Activated CD4-positive, alpha-beta T cell treated with anti-CD3 and anti-CD28 coated beads, Interleukin-2, amount 10 ng/mL, durations not matched to agents 24 days and 14 days (primary cell): ENCODE data around the gene MACC1. TPM values are rescaled to one million over a fixed set of nuclear protein-coding genes. Genes with fewer than 3 reads are reported as not detected.

Experiments used
- DNase-seq: peaks from one replicate; pipeline ENCODE4 v3.0.0; 2022
- H3K27ac Mint-ChIP-seq: one replicate; pipeline ENCODE4 v1.8.0; 2022; ENCODE audit warnings: mild to moderate bottlenecking, mixed read lengths
- H3K27me3 Mint-ChIP-seq: one replicate; pipeline ENCODE4 v1.8.0; 2022; ENCODE audit warnings: mixed read lengths
- H3K36me3 Mint-ChIP-seq: one replicate; pipeline ENCODE4 v1.8.0; 2022; ENCODE audit warnings: low read depth, mild to moderate bottlenecking, mixed read lengths
- H3K4me1 Mint-ChIP-seq: one replicate; pipeline ENCODE4 v1.8.0; 2021; ENCODE audit warnings: mixed read lengths
- H3K4me3 Mint-ChIP-seq: one replicate; pipeline ENCODE4 v1.8.0; 2022; ENCODE audit warnings: mild to moderate bottlenecking, moderate library complexity, mixed read lengths
- H3K9me3 Mint-ChIP-seq: one replicate; pipeline ENCODE4 v1.8.0; 2021; ENCODE audit warnings: mixed read lengths
- intact Hi-C: fragments of 100-400 bp; cut with micrococcal nuclease; formaldehyde crosslinking; loops from one replicate; pipeline ENCODE4 v1.15.1; 2023
- total RNA-seq: library from RNA; stranded (reverse); gene quantifications from 2 replicates; pipeline ENCODE4 v1.2.3, GENCODE V29; 2022

The MACC1 gene
- total RNA-seq, 1 donor from 2014 or later = not detected

DNA sequence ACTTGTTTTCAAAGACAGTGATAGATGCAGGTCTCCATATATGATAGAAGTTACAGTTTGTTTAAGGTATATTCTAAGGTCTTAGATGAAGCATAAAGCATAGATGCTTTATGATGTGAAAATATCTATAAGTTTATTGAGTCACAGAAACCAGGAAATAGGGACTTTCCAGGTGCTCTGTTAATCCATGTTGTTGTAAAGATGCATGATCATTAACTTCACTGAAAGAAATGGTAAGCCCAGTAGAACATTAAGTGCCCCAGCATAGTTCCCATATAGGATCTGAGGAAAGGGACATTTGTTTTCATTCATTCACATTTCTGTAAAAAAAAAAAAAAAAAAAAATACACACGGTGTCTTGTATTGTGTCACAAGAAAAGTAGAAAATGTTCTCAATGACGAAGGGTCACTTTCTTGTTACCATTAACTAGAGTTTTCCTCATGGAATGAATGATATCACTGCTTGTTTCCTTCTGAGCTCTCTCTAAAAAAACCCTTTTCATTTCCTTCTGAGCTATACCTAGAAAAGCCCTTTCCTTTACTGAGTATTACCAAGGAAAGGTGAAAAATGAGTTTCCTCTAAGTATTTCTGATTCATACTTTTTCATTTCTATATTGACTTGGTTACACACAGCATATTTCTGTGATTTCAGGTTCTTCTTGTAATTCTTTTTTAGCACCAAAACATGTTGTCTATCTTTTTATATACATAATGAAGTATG lies 105.2 kb downstream of the MACC1 start:
- no peaks in the 10 kb centered on the region for H3K9me3 Mint-ChIP-seq
- H3K27ac Mint-ChIP-seq = peak overlapping the region; percentile 26
- H3K27me3 Mint-ChIP-seq = peaks cover 2% of the 10 kb centered on the region
- H3K4me3 Mint-ChIP-seq = no peak overlapping the region
- H3K4me1 Mint-ChIP-seq = peaks cover 15% of the 10 kb centered on the region
- intact Hi-C loops = no loop called here
- no peaks in the 10 kb centered on the region for H3K36me3 Mint-ChIP-seq
- DNase-seq = no peak

- Mint-ChIP-seq H3K27ac (no peak overlapping the region), H3K4me3 (no peak overlapping the region), H3K9me3 (no peaks in the 10 kb centered on the region), H3K36me3 (no peaks in the 10 kb centered on the region), H3K4me1 (peaks cover 7% of the 10 kb centered on the region), H3K27me3 (peaks cover 2% of the 10 kb centered on the region)
- intact Hi-C loops = no loop called here
- no peak for DNase-seq
These were observed 109.6 kb downstream of the MACC1 start for GRCh38 chr7:20107582-20107981.

- Mint-ChIP-seq H3K36me3 (no peaks in the 10 kb centered on the region), H3K4me1 (no peaks in the 10 kb centered on the region)
These were observed 112.5 kb downstream of the MACC1 start for GRCh38 chr7:20104696-20105095.

DNA sequence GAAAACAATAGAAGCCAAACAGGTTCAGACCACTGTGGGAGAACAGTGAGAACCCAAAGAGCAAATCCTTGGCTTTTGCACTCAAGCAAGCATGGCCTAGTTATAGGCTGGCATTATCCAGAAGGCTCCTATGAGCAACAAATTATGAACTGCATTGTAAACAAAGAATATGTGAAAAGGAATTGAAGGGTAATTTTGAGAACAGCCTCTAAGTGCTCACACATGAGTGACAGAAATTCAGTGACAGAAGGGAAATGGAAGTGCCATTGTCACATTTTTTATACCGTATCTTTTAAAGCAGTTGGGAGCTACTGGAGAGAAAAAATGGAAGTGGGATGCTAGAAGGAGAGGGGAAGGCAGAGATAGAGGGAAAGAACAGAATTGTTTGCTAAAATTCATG lies 114.2 kb downstream of the MACC1 start:
- no peaks in the 10 kb centered on the region for H3K27me3 Mint-ChIP-seq
- H3K4me1 Mint-ChIP-seq = no peaks in the 10 kb centered on the region
- no peak for DNase-seq
- no peaks in the 10 kb centered on the region for H3K9me3 Mint-ChIP-seq
- no peak overlapping the region for H3K4me3 Mint-ChIP-seq
- intact Hi-C loops = no loop called here
- H3K27ac Mint-ChIP-seq = no peak overlapping the region
- no peaks in the 10 kb centered on the region for H3K36me3 Mint-ChIP-seq

More at GRCh38 chr7:20104696-20105095, 112.5 kb downstream of the MACC1 start:
- H3K27me3 Mint-ChIP-seq = no peaks in the 10 kb centered on the region
- intact Hi-C loops = no loop called here
- H3K27ac Mint-ChIP-seq = no peak overlapping the region
- H3K9me3 Mint-ChIP-seq = no peaks in the 10 kb centered on the region
- no peak for DNase-seq
- H3K4me3 Mint-ChIP-seq = no peak overlapping the region

DNA sequence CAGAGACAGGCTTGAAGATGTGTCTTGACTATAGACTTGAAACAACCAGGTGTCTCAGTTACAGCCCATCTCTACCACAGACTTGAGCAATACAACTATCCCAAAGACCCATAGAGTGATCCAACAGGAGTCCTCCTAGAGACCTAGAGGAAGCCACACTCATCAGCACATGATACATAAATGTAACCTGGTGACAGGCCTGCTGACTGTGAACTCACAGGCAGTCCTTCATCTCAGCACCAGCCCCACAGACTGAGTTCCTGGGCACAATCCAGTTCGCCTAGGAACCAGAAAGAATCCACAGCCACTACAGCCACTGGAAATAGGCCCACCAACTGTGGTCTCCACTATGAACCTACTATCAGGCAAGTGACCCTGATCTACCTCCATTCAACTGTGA lies 121.3 kb downstream of the MACC1 start:
- Mint-ChIP-seq H3K27ac (no peak overlapping the region), H3K4me3 (no peak overlapping the region), H3K36me3 (no peaks in the 10 kb centered on the region), H3K4me1 (no peaks in the 10 kb centered on the region), H3K27me3 (no peaks in the 10 kb centered on the region), H3K9me3 (peaks cover 8% of the 10 kb centered on the region)
- intact Hi-C loops = no loop called here
- DNase-seq = no peak

- Mint-ChIP-seq H3K4me3 (no peak overlapping the region), H3K9me3 (peaks cover 11% of the 10 kb centered on the region), H3K4me1 (no peaks in the 10 kb centered on the region), H3K36me3 (no peaks in the 10 kb centered on the region), H3K27me3 (no peaks in the 10 kb centered on the region), H3K27ac (no peak overlapping the region)
- intact Hi-C loops = no loop called here
- DNase-seq = no peak
These were observed 121.7 kb downstream of the MACC1 start for GRCh38 chr7:20095436-20095835.

GRCh38 chr7:20089431-20089830 lies 127.8 kb downstream of the MACC1 start:
- intact Hi-C loops = no loop called here
- H3K4me1 Mint-ChIP-seq = no peaks in the 10 kb centered on the region
- no peaks in the 10 kb centered on the region for H3K27me3 Mint-ChIP-seq
- no peak overlapping the region for H3K4me3 Mint-ChIP-seq
- no peak overlapping the region for H3K27ac Mint-ChIP-seq
- peaks cover 16% of the 10 kb centered on the region for H3K9me3 Mint-ChIP-seq
- H3K36me3 Mint-ChIP-seq = no peaks in the 10 kb centered on the region
- DNase-seq = no peak

- Mint-ChIP-seq H3K9me3 (peaks cover 4% of the 10 kb centered on the region), H3K27ac (no peak overlapping the region), H3K4me1 (no peaks in the 10 kb centered on the region), H3K27me3 (no peaks in the 10 kb centered on the region), H3K4me3 (no peak overlapping the region), H3K36me3 (no peaks in the 10 kb centered on the region)
- intact Hi-C loops = no loop called here
- no peak for DNase-seq
These were observed 132.1 kb downstream of the MACC1 start for GRCh38 chr7:20085086-20085485.

Other genes starting within 250 kb of the MACC1 start
- gene ITGB8, start 113.5 kb upstream of the MACC1 start, total RNA-seq = not detected in 2 replicates